Activated T-helper 1 cell treated with Interleukin-2 at 50 U/mL for 16 hours (primary cell): Measurements from ENCODE around the gene TMEM185A.
"Not testable (repeated sequence)": the region's sequence is repeated elsewhere in the genome, so short reads cannot be mapped to it uniquely, and the experiment has no call there.

ENCODE experiments used
- DNase-seq: peaks from one replicate; pipeline ENCODE4 v3.0.0-alpha.2; 2020; ENCODE audit warnings: low read depth

The TMEM185A gene

DNA sequence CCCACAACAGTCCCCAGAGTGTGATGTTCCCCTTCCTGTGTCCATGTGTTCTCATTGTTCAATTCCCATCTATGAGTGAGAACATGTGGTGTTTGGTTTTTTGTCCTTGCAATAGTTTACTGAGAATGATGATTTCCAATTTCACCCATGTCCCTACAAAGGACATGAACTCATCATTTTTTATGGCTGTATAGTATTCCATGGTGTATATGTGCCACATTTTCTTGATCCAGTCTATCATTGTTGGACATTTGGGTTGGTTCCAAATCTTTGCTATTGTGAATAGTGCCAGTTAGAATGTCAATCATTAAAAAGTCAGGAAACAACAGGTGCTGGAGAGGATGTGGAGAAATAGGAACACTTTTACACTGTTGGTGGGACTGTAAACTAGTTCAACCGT lies 11.9 kb downstream of the TMEM185A start:
- not testable (repeated sequence) for DNase-seq

DNA sequence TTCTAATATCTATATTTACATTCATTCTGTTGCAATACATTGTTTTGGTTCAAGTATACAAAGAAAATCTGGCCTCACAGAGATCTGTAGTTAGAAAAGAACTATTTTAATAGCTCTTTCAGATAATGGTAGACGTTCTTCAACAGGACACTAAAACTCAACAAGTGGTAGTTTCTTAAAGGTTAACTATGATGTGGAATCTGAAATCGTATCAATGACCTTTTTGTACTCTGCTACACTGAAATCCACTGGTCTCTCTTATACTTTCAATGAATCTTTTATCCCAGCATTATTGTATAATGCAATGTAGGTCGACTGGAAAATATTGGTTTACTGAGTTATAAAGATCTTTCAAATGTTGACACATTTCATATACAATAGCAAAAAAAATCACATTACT lies 12.7 kb downstream of the TMEM185A start:
- no peak for DNase-seq

DNA sequence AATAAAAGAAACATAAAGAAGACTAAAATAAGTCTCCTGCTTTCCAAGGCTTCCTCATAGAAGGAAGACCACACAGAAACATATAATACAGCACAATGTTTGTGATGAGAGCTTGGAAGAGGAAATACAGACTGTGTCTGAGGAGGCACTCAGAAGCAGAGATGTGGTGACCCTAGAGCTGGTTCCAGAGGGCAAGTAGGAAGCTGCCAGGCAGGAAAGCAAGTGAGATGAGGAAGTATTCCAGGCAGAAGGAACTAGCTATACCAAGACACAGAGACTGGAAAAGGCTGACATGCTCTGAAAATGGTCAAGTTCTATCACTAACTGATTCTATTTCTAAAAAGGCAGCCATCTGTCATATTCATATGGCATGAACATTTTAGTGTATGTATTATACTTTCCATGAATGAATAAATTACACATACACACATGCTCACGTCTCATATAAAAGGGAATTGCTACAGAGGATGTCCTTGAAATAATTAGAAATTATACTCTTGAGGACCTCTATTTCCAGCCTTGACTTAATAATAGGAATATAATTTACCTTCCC lies 19.9 kb downstream of the TMEM185A start:
- no peak for DNase-seq

DNA sequence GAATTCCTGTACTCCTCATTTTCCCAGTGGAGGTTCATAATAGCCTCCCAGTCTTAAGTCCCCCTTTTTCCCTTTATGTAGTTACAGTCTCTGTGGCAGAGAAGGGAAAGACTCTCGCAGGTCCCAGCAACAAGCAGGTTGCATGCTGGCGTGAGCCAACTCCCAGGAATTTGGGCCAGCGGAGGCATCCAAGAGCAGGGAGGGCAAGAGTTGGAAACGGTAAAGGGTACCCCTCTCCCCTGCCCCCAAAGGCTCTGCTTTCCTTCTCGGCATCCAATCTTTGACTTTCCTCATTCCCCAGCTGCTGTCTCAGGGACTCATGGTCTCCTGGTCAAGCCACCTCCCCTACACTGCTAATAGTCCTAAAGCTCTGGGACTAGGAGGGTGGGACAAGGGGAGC lies 21.1 kb downstream of the TMEM185A start:
- DNase-seq = no peak

DNA sequence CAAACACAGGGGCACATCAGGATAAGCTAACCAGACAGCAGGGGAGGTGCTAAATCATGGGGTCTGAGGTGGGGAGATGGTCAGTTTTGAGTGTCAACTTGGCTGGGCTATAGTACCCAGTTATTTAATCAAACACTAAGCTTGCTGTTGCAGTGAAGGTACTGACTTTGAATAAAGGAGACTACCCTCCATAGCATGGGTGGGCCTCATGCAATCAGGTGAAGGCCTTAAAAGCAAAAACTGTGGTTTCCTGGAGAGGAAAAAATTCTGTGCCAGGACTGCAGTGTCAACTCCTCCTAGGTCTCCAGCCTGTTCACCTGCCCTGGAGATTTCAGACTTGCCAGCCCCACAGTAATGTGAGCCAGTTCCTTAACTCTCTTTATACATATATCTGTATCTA lies 23.9 kb downstream of the TMEM185A start:
- no peak for DNase-seq

DNA sequence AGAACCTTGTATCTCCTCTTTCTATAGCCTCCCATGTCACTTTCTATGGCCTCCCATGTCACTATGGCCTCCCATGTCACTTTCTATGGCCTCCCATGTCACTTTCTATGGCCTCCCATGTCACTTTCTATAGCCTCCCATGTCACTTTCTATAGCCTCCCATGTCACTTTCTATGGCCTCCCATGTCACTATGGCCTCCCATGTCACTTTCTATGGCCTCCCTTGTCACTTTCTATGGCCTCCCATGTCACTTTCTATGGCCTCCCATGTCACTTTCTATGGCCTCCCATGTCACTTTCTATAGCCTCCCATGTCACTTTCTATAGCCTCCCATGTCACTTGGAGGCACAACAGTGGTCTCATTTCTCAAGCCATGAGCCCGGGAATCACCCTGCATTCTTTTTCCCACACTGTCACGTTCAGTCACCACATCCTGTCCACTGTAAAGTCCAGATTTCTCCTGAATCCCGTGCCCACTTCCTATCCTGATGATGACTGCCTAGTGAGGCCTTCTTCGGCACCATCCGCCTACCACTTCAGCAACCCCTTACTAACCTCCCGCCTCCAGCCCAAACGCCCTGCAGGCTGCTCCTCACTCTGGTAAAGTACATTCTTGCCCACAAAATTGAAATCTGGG lies 26.2 kb downstream of the TMEM185A start:
- DNase-seq = not testable (repeated sequence)

DNA sequence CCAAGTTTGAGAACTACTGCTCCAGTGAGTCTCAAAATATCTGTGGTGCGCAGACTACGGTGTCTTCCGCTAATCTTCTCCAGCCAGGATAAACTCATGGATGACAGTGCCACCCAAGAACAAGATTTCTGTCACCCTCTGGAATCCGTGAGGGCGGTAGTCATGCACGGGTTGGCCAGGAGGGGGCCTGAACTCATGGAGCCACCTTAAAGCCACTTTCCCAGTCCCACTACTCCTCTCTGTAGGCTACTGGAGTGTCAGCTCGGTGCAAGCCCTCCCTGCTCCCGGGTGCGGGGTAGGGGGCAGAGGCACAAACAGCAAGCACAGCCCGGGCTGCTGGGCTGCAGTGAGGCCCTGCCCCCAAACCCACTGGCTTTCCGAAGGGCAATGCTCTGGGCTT lies 33.0 kb downstream of the TMEM185A start:
- DNase-seq = not testable (repeated sequence)

DNA sequence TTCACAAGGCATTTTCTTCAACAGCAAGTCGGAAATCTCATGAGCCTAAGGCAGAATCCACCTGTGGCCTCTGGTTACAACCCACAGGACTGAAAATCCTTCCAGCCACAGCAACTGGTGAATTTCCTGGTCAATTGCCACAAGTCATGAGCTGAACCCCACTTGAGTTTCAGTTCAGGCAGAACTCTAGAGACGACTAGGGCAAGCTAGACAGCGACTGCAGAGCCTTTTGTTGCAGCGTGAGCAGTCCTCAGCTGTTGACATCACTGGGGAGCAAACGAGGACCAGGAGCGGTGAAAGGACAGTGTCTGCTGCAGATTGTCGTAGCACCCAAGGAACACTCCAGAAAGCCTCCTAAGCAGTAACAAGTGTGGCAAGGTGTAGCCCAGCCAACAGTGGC lies 35.6 kb downstream of the TMEM185A start:
- DNase-seq = not testable (repeated sequence)

DNA sequence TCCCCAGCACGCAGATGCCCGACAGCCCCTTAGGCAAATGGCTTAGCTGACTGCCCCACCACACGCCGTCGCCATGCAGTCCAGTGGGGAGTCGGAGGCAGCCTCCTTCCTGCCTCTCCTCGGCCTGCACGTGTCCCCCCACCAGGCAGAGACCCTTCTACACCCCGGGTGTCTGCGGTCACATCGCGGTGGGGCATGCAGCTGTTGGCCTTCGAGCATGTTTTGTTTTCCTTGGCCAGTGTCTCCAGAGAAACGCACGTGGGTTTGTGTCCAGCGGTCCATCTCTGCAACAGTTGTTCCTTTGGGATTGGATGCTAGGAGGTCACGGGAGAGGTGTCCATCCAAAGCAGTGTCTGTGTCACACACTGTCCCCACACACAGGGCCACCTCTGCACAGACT lies 36.4 kb downstream of the TMEM185A start, which contains the start of gene HSFX2:
Gene HSFX2 (minus strand): TSS at position 101 of the 400 bp plus-strand sequence. CDS start 614 bp downstream, outside the sequence.
- not testable (repeated sequence) for DNase-seq

DNA sequence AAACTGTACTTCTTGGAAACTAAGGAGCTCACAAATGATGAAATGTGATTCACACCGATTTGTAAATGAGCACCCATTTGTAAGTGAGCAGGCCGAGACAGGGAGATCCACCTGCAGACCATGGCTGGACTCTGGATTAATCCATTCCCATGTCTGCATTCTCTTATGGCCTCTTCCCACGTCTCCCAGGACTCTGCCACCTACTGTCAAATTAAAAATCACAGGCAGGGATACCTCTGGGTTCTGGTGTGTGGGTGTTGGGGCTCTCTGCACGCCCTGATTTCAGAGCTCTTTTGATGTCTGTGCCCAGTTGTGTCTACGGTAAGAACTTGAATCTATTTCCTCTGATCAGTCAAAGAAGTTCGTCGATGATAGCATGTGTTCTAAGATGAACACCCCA lies 40.6 kb downstream of the TMEM185A start:
- not testable (repeated sequence) for DNase-seq

DNA sequence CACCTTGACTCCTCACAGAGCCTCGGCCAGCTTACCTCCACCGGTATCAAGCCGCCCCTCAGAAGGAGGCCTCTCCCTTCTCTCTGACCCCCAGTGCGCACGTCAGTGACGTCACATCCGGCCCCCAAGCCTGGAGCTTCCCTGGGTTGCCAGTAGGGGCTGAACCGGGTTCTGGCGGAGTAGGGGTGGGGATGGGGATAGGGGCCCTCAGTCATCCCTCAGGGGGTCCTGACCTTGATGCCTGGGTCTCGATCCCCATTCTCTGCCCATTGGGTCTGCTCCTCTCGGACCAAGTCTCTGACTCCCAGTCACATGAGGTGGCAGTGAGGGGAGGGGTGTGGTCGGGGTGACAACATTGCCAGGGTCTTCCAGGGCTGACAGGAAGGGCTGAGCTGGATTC lies 44.2 kb downstream of the TMEM185A start, which contains the start of gene MAGEA9B:
Gene MAGEA9B (minus strand): TSS at position 101 of the 400 bp plus-strand sequence. CDS start 4,280 bp downstream, outside the sequence.
- DNase-seq = not testable (repeated sequence)

DNA sequence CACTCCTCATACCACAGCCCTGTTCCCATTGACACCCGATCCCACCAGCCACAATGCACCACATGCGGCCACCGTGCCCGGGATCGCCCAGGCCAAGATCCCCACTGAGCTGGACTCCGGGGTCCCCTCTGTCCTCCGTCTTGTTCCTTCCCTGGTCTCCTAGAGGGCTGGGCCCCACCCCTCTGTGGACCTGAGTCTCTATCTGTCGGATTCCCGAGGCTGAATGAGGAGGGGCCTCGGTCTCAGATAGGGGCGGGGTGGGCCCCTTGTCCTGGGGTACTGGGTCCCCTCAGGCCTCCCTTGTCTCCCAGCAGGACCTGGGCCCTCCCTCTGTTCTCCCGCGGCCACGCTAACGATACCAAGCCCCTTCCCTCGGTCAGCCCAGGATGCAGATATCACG lies 46.0 kb downstream of the TMEM185A start:
- DNase-seq = not testable (repeated sequence)

DNA sequence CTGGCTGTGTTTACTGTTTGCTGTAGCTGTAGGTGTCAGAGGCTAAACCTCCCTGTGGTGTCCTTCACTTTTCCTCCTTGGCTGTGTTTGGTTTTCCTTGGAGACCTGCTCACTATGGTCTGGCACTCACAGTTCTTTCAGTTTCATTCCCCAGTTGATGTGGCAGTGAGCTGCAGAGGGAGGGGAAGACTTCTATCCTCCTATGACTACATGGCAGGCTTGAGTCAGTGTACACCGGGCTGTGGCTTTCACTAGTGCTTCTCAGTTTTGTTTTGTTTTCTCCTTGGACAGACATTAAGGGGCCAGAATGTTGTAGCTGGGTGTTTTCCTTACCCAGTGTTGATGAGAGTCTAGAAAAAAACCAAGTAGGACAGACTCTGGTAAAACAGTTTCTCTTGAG lies 58.1 kb downstream of the TMEM185A start:
- DNase-seq = not testable (repeated sequence)

DNA sequence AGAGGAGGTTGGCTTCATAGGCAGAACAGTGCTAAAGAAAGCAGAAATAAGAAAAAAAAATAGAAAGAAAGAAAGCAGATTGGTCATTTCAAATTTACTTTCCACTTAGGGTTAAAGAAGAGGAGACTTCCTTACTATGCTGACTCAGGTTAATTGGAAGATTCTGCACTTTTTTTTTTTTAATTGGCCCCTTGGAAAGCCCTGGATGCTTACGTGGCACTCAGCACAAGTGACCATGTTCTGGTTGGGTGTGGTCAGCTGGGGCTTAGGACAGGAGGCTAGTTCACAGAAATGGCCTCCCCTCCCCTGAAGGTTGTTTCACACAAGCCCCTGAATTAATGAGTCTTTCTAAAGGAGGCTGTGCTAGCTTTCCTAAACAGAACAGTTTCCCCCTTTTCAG lies 58.8 kb downstream of the TMEM185A start:
- no peak for DNase-seq

DNA sequence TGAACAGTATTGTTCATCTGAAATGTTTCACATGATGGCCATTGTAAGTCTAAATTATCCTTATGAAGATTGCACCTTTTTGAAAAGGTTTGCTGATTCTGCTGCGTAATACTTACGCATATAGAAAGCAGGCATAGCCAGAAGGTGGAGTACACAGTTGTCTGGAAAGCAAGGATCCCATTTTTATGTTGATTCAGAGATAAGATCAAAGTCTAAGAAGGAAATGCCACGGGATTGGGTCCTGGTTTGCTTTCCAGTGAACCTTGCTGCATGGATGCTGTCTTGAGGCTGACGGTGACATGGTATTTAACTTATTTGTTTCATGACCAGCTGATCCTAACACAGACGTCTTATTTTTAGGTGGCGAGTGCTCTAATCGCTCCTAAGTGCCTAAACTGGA lies 59.8 kb downstream of the TMEM185A start:
- DNase-seq = no peak

DNA sequence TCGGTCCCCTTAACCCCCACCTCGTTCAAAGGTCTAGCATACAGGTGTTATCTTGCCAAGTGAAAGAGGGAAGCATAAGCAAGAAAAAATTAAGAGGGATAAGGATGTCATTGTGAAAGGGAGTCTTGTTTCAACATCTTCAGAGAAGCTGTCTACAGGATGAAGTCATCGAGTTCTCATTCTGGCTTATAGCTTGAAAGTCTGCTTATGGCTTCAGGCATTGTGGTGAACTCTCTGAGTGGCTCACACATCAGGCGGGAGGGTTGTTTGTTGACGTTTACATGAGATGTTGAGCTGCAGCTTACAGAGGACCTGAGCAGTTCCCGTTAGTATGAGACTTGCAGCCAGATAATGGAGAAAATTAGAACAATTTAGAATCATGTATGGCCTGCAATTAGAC lies 60.9 kb downstream of the TMEM185A start:
- DNase-seq = no peak

DNA sequence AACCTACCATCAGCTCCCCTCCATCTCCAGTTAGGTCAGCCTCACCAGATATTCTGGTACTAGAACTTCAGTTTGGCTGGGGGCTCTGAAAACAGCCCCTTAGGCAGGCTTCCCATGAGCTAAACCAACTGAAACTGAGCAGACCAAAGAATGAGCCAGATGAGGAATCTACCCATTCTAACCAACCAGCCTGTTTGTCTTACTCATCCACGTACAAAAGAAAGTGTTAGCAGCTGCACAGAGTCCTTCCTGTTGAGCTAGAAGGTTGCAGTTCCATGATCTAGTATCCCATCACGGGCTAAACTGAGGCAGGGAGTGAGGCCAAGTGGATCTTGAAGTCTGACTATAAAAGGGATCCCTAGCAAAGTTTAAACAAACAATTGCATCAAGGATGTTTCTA lies 61.8 kb downstream of the TMEM185A start:
- no peak for DNase-seq

DNA sequence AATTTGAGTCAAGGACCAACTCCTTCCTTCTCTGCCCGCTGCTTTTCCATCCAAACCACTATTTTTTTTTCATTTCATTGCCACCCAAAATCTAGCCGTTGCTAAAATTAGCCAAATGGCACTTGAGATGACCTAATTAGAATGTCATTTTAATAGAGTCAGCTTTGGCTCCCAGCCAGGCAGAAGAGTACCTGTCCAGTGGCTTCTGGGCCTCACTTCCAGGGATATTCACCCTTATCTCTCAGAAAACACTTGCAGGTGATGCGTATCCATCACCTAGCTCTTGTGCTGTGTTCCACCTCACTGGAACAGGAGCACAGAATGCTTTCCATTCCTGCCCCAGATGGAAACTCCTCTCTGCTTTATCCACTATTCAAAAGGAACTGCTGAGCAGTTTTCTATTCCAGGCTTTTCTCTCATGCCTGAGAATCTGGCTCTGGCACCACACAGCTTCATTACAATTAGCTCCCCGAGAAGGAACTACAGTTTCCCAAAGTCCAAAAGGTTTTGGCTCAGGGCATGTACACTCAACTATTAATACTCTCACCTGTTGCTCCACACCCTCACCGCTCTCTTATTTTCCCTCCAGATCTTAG lies 62.8 kb downstream of the TMEM185A start:
- no peak for DNase-seq

DNA sequence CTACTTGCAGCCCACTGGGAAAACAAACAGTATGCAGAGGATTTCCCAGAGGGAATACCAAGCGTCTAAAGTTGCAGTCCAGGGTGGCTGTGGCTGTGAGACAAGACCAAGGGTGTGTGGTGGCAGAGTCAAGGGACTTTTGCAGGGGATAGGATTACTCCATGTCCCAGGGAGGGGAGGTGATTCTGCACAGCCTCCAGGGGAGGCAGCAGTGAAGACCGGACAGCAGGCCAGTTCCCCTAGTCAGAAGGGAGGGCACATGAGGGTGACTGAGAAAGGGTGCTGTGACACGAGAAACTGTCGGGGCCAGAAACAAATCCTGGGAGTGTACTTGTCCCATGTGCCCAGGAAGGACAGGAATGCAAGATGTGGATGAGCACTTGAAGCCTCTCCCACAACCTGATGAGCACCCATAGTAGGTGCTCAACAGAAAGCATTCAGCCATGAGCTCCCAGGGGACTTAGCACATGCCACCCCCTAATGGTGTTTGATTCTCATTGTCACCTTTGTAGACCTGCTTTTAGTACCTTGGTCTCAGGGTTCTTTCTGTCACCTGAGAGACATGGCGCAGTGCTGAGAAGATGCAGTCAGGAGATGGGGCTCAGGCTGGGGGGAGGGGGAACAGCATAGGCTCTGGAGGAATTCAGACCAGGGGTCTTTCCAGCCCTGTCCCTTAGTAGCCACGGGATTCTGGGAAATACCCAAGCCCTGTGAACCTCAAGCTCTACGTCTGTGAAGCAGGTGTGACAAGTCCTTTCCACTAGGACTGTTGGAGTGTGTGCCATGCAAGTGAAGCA lies 63.8 kb downstream of the TMEM185A start:
- no peak for DNase-seq

DNA sequence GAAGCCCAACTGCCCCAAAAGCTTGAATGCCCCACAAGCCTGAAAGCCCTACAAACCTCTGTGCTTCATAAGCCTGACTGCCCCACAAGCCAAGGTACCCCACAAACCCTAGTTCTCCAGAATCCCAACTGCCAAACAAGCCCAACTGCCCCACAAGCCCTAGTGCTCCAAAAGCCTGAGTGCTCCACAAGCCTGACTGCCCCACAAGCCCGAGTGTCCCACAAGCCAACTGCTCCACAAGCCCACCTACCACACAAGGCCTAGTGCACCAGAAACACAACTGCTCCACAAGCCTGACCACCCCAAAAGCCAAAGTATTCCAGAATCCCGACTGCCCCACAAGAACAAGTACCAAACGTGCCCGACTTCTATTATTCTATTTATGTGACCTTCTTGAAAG lies 68.2 kb downstream of the TMEM185A start:
- DNase-seq = no peak

DNA sequence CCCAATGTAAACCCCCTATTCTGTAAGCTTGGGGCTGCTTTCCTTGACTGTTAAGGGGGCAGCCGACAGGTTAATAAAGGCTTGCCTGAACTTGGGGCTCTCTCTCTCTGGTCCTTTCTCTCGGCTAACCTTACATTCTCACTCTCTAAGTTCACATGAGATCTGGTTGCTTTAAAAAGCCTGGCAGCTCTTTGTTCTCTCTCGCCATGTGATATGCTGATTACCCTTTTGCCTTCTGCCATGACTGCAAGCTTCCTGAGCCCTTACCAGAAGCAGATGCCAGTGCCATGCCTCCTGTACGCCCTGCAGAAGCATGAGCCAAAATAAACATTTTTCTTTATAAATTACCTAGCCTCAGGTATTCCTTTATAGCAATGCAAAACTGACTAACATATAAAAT lies 76.3 kb downstream of the TMEM185A start:
- not testable (repeated sequence) for DNase-seq

DNA sequence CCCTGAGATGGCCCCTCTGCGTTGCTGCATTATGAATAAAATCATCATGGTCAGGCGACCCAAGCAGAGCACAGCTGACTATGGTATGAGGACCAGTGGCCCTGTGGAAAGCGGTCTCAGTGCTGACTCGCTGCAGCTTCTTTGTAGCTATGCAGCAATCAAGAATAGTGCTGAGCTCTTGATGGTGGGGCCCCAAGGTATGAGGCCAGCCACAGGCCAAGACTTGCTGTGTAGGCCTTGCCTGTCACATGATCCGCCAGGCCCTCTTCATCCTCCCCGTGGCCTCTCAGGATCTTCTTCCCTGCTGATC lies 79.7 kb downstream of the TMEM185A start:
- DNase-seq = not testable (repeated sequence)
